H1 (cell line): Measurements from ENCODE around the gene KBTBD12. TPM values are rescaled to one million over a fixed set of nuclear protein-coding genes. Genes with fewer than 3 reads are reported as not detected.

ENCODE experiments used
- CTCF ChIA-PET: fragments of 300-600 bp; sonication (Branson Sonifier 250); formaldehyde crosslinking; loops from one replicate; lab custom pipeline; 2021; ENCODE audit not compliant: partially characterized antibody; lab: Charles Lee
- POLR2A ChIA-PET: fragments of 300-600 bp; sonication (Branson Sonifier 250); formaldehyde crosslinking; loops from one replicate; lab custom pipeline; 2021; ENCODE audit warnings: inconsistent platforms; ENCODE audit not compliant: partially characterized antibody; lab: Charles Lee
- DNase-seq, 2 experiments: peaks; one replicate each; pipeline versions ENCODE4 v3.0.0 to v3.0.0-alpha.2; 2010 to 2022; ENCODE audit warnings: low spot score in 2 of 2, low read depth in 1 of 2, mixed read lengths in 1 of 2
- FAIRE-seq: peaks from 2 replicates; lab custom pipeline; 2011; peaks lifted over from hg19 to GRCh38; lab: Jason Lieb, UNC
- H2AFZ ChIP-seq: 2 replicates; pipeline ENCODE4 v1.8.1; 2012; ENCODE audit warnings: low read length, inconsistent platforms
- H2AK5ac ChIP-seq: 2 replicates; pipeline ENCODE4 v1.6.1; 2013; ENCODE audit warnings: low read depth, low read length
- H2BK120ac ChIP-seq: replicated peaks from 2 replicates; pipeline ENCODE3; 2013; ENCODE audit warnings: low read depth, low read length, inconsistent platforms
- H2BK12ac ChIP-seq: 2 replicates; pipeline ENCODE4 v1.6.1; 2013; ENCODE audit warnings: low read depth, low read length
- H2BK15ac ChIP-seq: 2 replicates; pipeline ENCODE4 v1.6.1; 2013; ENCODE audit warnings: low read length
- H2BK20ac ChIP-seq: 2 replicates; pipeline ENCODE4 v1.6.1; 2013; ENCODE audit warnings: low read length
- H2BK5ac ChIP-seq: 2 replicates; pipeline ENCODE4 v1.6.1; 2013; ENCODE audit warnings: low read depth, low read length
- H3K14ac ChIP-seq: 2 replicates; pipeline ENCODE4 v1.6.1; 2013; ENCODE audit warnings: inconsistent platforms; ENCODE audit not compliant: insufficient read length
- H3K18ac ChIP-seq: 2 replicates; pipeline ENCODE4 v1.6.1; 2013; ENCODE audit warnings: low read length; ENCODE audit errors: extremely low read depth
- H3K23ac ChIP-seq: 2 replicates; pipeline ENCODE4 v1.6.1; 2013; ENCODE audit warnings: inconsistent platforms; ENCODE audit not compliant: insufficient read length
- H3K23me2 ChIP-seq: 2 replicates; pipeline ENCODE4 v1.6.1; 2013; ENCODE audit warnings: low read depth, low read length
- H3K27ac ChIP-seq: 2 replicates; pipeline ENCODE4 v1.6.1; 2011; ENCODE audit warnings: low read depth, low read length, inconsistent platforms
- H3K27me3 ChIP-seq, 4 experiments: replicated peaks in 1 of 4; 1 replicate in 1 of 4; 2 replicates in 3 of 4; pipeline versions ENCODE4 v1.6.1 to v1.8.1; 2011 to 2013; ENCODE audit warnings: low read length in 3 of 4, mild to moderate bottlenecking in 3 of 4, inconsistent platforms in 2 of 4, mixed read lengths in 2 of 4, moderate library complexity in 1 of 4; ENCODE audit not compliant: control insufficient read depth in 3 of 4, insufficient read depth in 3 of 4; ENCODE audit errors: extremely low read depth in 1 of 4
- H3K36me3 ChIP-seq, 4 experiments: 2 replicates each; pipeline versions ENCODE4 v1.6.1 to v1.8.1; 2011 to 2013; ENCODE audit warnings: mild to moderate bottlenecking in 4 of 4, low read length in 3 of 4, moderate library complexity in 2 of 4, control low read depth in 1 of 4, inconsistent platforms in 1 of 4; ENCODE audit not compliant: insufficient read depth in 4 of 4, control insufficient read depth in 2 of 4
- H3K4ac ChIP-seq: replicated peaks from 2 replicates; pipeline ENCODE3; 2013; ENCODE audit warnings: low read length, low read depth, mixed read lengths, inconsistent platforms; ENCODE audit not compliant: insufficient read length
- H3K4me1 ChIP-seq, 4 experiments: replicated peaks in 1 of 4; 1 replicate in 1 of 4; 2 replicates in 3 of 4; pipeline versions ENCODE4 v1.6.1 to v1.8.1; 2011 to 2013; ENCODE audit warnings: low read length in 3 of 4, inconsistent platforms in 2 of 4, mixed read lengths in 1 of 4; ENCODE audit not compliant: insufficient read depth in 4 of 4, control insufficient read depth in 3 of 4
- H3K4me2 ChIP-seq, 2 experiments: 2 replicates each; pipeline versions ENCODE4 v1.6.1 to v1.8.1; 2011 to 2013; ENCODE audit warnings: low read depth in 2 of 2, low read length in 2 of 2, control low read depth in 1 of 2, inconsistent platforms in 1 of 2, mild to moderate bottlenecking in 1 of 2; ENCODE audit not compliant: insufficient read depth in 1 of 2
- H3K4me3 ChIP-seq, 4 experiments: fragments of 200-600, 300-600 bp in 1 of 4; sonication (generic), shearing (Covaris generic), sonication (Bioruptor Twin) in 1 of 4; 2 replicates each; pipeline versions ENCODE4 v1.5.1 to v1.8.1; 2011 to 2016; ENCODE audit warnings: low read length in 4 of 4, low read depth in 3 of 4, control low read depth in 2 of 4, inconsistent platforms in 2 of 4, mild to moderate bottlenecking in 2 of 4, mixed read lengths in 1 of 4, moderate library complexity in 1 of 4; ENCODE audit not compliant: insufficient read depth in 2 of 4; ENCODE audit errors: extremely low read depth in 1 of 4
- H3K56ac ChIP-seq: replicated peaks from 2 replicates; pipeline ENCODE3; 2013; ENCODE audit warnings: low read depth, mild to moderate bottlenecking, mixed read lengths, low read length, inconsistent platforms; ENCODE audit not compliant: insufficient read length
- H3K79me1 ChIP-seq: 2 replicates; pipeline ENCODE4 v1.6.1; 2013; ENCODE audit warnings: low read depth, low read length, control low read depth
- H3K79me2 ChIP-seq, 2 experiments: 2 replicates each; pipeline versions ENCODE4 v1.6.1 to v1.8.1; 2012 to 2013; ENCODE audit warnings: low read length in 2 of 2, mild to moderate bottlenecking in 2 of 2, inconsistent platforms in 1 of 2; ENCODE audit not compliant: insufficient read depth in 2 of 2, control insufficient read depth in 1 of 2
- H3K9ac ChIP-seq, 4 experiments: replicated peaks in 1 of 4; 1 replicate in 1 of 4; 2 replicates in 3 of 4; pipeline versions ENCODE4 v1.6.1 to v1.8.1; 2011 to 2013; ENCODE audit warnings: low read depth in 3 of 4, low read length in 3 of 4, control low read depth in 2 of 4, mild to moderate bottlenecking in 2 of 4, moderate library complexity in 2 of 4, inconsistent platforms in 1 of 4; ENCODE audit errors: extremely low read depth in 1 of 4
- H3K9me3 ChIP-seq, 2 experiments: 2 replicates each; pipeline versions ENCODE4 v1.6.1 to v1.8.1; 2012 to 2013; ENCODE audit warnings: mild to moderate bottlenecking in 2 of 2, moderate library complexity in 2 of 2, control low read depth in 1 of 2, inconsistent platforms in 1 of 2, low read depth in 1 of 2, low read length in 1 of 2, mixed read lengths in 1 of 2; ENCODE audit not compliant: insufficient read depth in 2 of 2
- H4K20me1 ChIP-seq, 2 experiments: replicated peaks in 1 of 2; 2 replicates each; pipeline versions ENCODE3 to v1.8.1; 2011 to 2013; ENCODE audit warnings: inconsistent platforms in 2 of 2, low read length in 2 of 2, mild to moderate bottlenecking in 1 of 2; ENCODE audit not compliant: insufficient read depth in 2 of 2, control insufficient read depth in 1 of 2
- H4K5ac ChIP-seq: 2 replicates; pipeline ENCODE4 v1.6.1; 2013; ENCODE audit warnings: low read length, low read depth, mixed read lengths, inconsistent platforms; ENCODE audit not compliant: insufficient read length
- H4K8ac ChIP-seq: 2 replicates; pipeline ENCODE4 v1.8.0; 2013; ENCODE audit warnings: mild to moderate bottlenecking, moderate library complexity, low read length, inconsistent platforms; ENCODE audit not compliant: insufficient read depth; ENCODE audit errors: extremely low read depth
- H4K91ac ChIP-seq: replicated peaks from 2 replicates; pipeline ENCODE3; 2013; ENCODE audit warnings: low read length, mixed read lengths, inconsistent platforms; ENCODE audit not compliant: insufficient read length
- ASH2L ChIP-seq: fragments of 200-600, 300-600 bp; sonication (generic); IDR thresholded peaks from one replicate; pipeline ENCODE4 v1.7.1; 2017; ENCODE audit warnings: low read length
- CHD2 ChIP-seq: IDR thresholded peaks from 2 replicates; pipeline ENCODE4 v1.6.1; 2012; ENCODE audit warnings: low read length, improper control_type of control experiment
- CREB1 ChIP-seq: IDR thresholded peaks from 2 replicates; pipeline ENCODE4 v1.6.1; 2012; ENCODE audit warnings: inconsistent platforms
- EZH2 ChIP-seq: fragments of 200-600 bp; sonication (generic); IDR thresholded peaks from 2 replicates; pipeline ENCODE4 v1.7.1; 2012; ENCODE audit warnings: low read depth, mild to moderate bottlenecking, moderate library complexity, low read length, inconsistent platforms; ENCODE audit not compliant: severe bottlenecking
- FOSL1 ChIP-seq: IDR thresholded peaks from 2 replicates; pipeline ENCODE4 v1.6.1; 2011; ENCODE audit warnings: mild to moderate bottlenecking, low read depth, low read length, moderate library complexity; ENCODE audit not compliant: insufficient read depth
- GABPA ChIP-seq: IDR thresholded peaks from 2 replicates; pipeline ENCODE4 v1.6.1; 2011; ENCODE audit warnings: mild to moderate bottlenecking, low read length, moderate library complexity, borderline replicate concordance; ENCODE audit not compliant: insufficient read depth
- NANOG ChIP-seq: IDR thresholded peaks from 2 replicates; pipeline ENCODE4 v1.6.1; 2011; ENCODE audit warnings: low read length, low read depth, mild to moderate bottlenecking, inconsistent platforms; ENCODE audit not compliant: insufficient read depth, poor library complexity, severe bottlenecking
- ZNF274 ChIP-seq: IDR thresholded peaks from 2 replicates; pipeline ENCODE4 v1.7.0; 2012; ENCODE audit warnings: low read length, borderline replicate concordance; ENCODE audit errors: extremely low read depth
- WGBS, 2 experiments: shearing (Covaris generic) in 1 of 2; methylation state at CpG; one replicate each; pipeline versions ENCODE4 v1.1.6 to v1.1.7; 2013 to 2015; ENCODE audit warnings: low lambda C conversion rate in 2 of 2, mixed read lengths in 2 of 2, inconsistent platforms in 1 of 2, low coverage in 1 of 2, missing lambda C conversion rate in 1 of 2; ENCODE audit not compliant: insufficient replicate concordance in 2 of 2, insufficient coverage in 1 of 2, insufficient read length in 1 of 2; ENCODE audit errors: extremely low coverage in 1 of 2, missing lambda C conversion rate in 1 of 2; 5-methylcytosine and 5-hydroxymethylcytosine counted together
- polyA plus RNA-seq, 7 experiments: library from polyadenylated mRNA; depleted of rRNA in 3 of 7; stranded (reverse) in 5 of 7; unstranded in 2 of 7; fragments of >200 nt in 5 of 7; fragments of 200-250 nt in 2 of 7; gene quantifications; 1 replicate in 5 of 7; 2 replicates in 1 of 7; 4 replicates in 1 of 7; pipeline versions ENCODE4 v1.2.1 to v1.2.3, GENCODE V29; 2011 to 2013; ENCODE audit warnings: missing spikeins in 2 of 7, mixed read lengths in 2 of 7
- total RNA-seq: library from RNA; stranded (reverse); fragmentation: NEBNext Ultra II Directional; extraction: Animal tissue kit (Norgen Biotek cat#: 25700); gene quantifications from 2 replicates; pipeline ENCODE4 v1.2.1, GENCODE V29; 2021

Gene KBTBD12
- total and polyA plus RNA-seq, 2 of the 8 experiments (the other 6 are each of a cell fraction or from before 2014, with no cell fraction given) = 0.33 to 0.63 TPM

DNA sequence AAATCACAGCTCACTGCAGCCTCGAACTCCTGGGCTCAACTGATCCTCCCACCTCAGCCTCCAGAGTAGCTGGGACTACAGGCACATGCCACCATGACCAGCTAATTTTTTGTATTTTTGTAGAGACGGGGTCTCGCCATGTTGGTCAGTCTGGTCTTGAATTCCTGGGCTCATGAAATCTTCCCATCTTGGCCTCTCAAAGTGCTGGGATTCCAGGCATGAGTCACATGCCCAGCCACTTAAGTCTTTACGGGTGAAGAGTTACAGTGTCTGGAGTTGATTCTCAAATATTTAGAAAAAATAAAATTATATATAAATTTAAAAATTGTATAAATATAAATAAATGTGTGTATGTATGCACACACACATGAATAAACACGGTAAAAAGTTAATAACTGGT, 14.5 kb upstream of the KBTBD12 start:
- H2BK20ac ChIP-seq = no peak overlapping the region
- H4K8ac ChIP-seq = no peak overlapping the region
- FAIRE-seq (no peak), DNase-seq (no peak)
- POLR2A ChIA-PET = no interaction called here
- no peak overlapping the region for H3K9ac ChIP-seq
- H3K56ac ChIP-seq = no peak overlapping the region
- no peak overlapping the region for H3K4me2 ChIP-seq
- H3K23ac ChIP-seq = no peak overlapping the region
- no peak overlapping the region for H3K4me3 ChIP-seq
- no peaks in the 10 kb centered on the region for H3K4me1 ChIP-seq
- no peak overlapping the region for H2BK12ac ChIP-seq
- H2AFZ ChIP-seq = no peak overlapping the region
- H3K36me3 ChIP-seq = no peaks in the 10 kb centered on the region
- H2BK15ac ChIP-seq = no peak overlapping the region
- no peaks in the 10 kb centered on the region for H4K20me1 ChIP-seq
- no peak overlapping the region for H3K27ac ChIP-seq
- no peaks in the 10 kb centered on the region for H3K23me2 ChIP-seq
- no peaks in the 10 kb centered on the region for H3K79me2 ChIP-seq
- H3K4ac ChIP-seq = no peak overlapping the region
- no peak overlapping the region for H2BK120ac ChIP-seq
- no peak overlapping the region for H4K5ac ChIP-seq
- no peaks in the 10 kb centered on the region for H3K27me3 ChIP-seq
- 92% methylated on average over 5 of the region's 5 CpGs; no CpG with 5 or more reads in 1 of the 2 experiments for WGBS, 2 experiments
- H4K91ac ChIP-seq = no peak overlapping the region
- TF ChIP-seq GABPA (no peak), EZH2 (no peak), FOSL1 (no peak), NANOG (no peak), CREB1 (no peak), ASH2L (no peak), ZNF274 (no peak), CHD2 (no peak)
- TF ChIP-seq, all 59 proteins: peak for 0
- H3K14ac ChIP-seq = no peak overlapping the region
- CTCF ChIA-PET = interaction anchor here (1.1 to 1.7 kb wide), 4 partner anchors 15 to 206 kb away, joined by 3 to 4 read pairs (median 3); no protein-coding TSS in a partner anchor
- H2AK5ac ChIP-seq = no peak overlapping the region
- no peak overlapping the region for H2BK5ac ChIP-seq
- no peaks in the 10 kb centered on the region for H3K79me1 ChIP-seq
- H3K18ac ChIP-seq = no peak overlapping the region
- H3K9me3 ChIP-seq = no peaks in the 10 kb centered on the region
